IPS-20b (cell line): ENCODE measurements around the gene TEKT2.

ENCODE experiments used
- H3K27ac ChIP-seq: one replicate; pipeline ENCODE4 v1.5.1; 2013; ENCODE audit warnings: low read length
- H3K27me3 ChIP-seq: 2 replicates; pipeline ENCODE4 v1.6.1; 2013; ENCODE audit warnings: mild to moderate bottlenecking, low read length, inconsistent platforms; ENCODE audit not compliant: insufficient read depth
- H3K36me3 ChIP-seq: 2 replicates; pipeline ENCODE4 v1.6.1; 2013; ENCODE audit warnings: low read depth, mild to moderate bottlenecking, inconsistent platforms, low read length, moderate library complexity; ENCODE audit not compliant: insufficient read depth
- H3K4me1 ChIP-seq: 2 replicates; pipeline ENCODE4 v1.6.1; 2013; ENCODE audit warnings: mild to moderate bottlenecking, control low read depth, inconsistent platforms, low read length, moderate library complexity; ENCODE audit not compliant: insufficient read depth
- H3K4me3 ChIP-seq: 2 replicates; pipeline ENCODE4 v1.5.1; 2013; ENCODE audit warnings: mild to moderate bottlenecking, low read length, inconsistent platforms
- H3K9ac ChIP-seq: 2 replicates; pipeline ENCODE4 v1.6.1; 2013; ENCODE audit warnings: low read depth, mild to moderate bottlenecking, inconsistent platforms, low read length, moderate library complexity
- H3K9me3 ChIP-seq: 2 replicates; pipeline ENCODE4 v1.6.1; 2013; ENCODE audit warnings: mild to moderate bottlenecking, low read depth, low read length, inconsistent platforms; ENCODE audit not compliant: insufficient read depth

TEKT2 gene

DNA sequence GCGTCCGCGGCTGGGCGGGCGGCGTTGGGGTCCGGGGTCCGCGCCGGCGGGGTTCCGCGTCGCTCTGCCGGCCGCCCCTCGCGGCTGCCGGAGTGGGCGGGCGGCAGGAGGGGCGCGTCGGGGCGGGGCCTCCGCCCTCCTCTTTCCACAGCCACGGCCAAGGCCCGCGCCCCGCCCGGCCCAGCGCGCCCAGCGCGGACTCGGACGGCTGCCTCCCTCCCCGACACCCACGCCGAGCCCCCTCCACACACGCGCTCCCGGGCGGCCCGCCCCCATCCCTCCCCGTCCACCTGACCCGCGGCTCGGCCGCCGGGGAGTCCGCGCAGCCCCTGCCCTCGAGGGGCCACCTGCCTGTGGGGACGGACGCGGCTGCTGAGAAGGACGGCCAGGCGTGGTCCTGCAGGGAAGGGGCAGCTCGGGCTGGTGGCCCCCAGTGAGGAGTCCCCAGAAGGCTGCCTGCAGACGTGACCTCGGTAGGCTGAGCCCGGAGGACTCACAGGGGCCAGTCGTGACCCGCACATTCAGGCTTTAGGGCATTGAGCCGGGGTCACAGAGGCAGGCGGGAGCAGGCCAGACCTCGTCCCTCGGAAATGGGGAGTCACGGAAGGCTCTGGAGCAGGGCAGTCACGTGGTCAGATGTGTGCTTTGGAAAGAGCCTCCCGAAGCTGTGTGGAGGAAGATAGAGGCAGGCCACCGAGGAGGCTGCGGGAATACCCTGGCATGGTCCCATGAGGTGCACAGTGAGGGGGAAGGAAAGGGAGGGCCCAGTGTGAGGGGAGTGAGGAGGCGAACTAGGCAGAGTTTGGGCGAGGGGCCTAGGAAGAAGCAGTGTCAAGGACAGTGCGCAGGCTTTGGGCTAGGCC lies 41.5 kb downstream of the TEKT2 start, which contains the start of gene COL8A2:
Gene COL8A2, minus strand, starts transcription at position 94 of the 863 bp plus-strand sequence. CDS start 24,980 bp downstream, outside the sequence.
- H3K27ac ChIP-seq, result no peak within 1 kb of the TSS
- peak within 1 kb of the TSS; percentile 53; the same call in 1 of the 2 replicates for H3K4me3 ChIP-seq
- H3K27me3 ChIP-seq, result peaks cover 49% of the 10 kb centered on the region
- no peak within 1 kb of the TSS for H3K9ac ChIP-seq
- no peaks in the 10 kb centered on the region for H3K4me1 ChIP-seq
- no peaks in the 10 kb centered on the region for H3K36me3 ChIP-seq
- no peaks in the 10 kb centered on the region for H3K9me3 ChIP-seq

DNA sequence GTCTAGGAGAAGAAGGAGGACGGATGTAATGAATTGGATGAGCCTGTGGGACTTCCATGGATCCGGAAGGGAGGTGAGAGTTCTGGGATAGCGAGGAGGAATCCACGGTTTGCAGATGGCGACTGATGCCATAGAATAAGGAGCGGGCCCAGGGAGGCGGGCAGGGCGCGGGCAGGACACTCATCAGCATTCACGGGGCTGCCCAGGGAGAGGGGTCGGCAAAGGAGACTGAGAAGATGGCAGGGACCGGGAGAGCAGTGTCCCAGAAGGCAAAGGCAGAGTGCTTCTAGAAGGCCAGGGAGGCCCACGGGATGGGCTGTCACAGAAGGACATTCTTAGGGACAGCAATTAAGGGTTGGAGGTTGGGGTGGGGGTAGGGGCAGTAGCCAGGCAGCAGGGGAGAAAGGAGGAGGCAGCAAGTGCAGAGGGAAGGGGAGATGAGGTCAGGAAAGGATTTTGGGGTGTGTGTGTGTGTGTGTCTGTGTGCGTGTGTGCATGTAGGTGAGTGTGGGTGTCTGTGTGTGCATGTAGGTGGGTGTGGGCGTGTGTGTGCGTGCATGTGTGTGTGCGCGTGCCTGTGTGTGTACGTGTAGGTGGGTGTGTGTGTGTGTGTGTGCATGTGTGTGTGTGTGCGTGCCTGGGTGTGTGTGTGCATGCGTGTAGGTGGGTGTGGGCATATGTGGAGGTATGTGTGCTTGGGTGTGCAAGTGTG lies 42.3 kb downstream of the TEKT2 start:
- H3K36me3 ChIP-seq, result no peaks in the 10 kb centered on the region
- H3K4me1 ChIP-seq, result no peaks in the 10 kb centered on the region
- no peak overlapping the region for H3K27ac ChIP-seq
- peaks cover 49% of the 10 kb centered on the region for H3K27me3 ChIP-seq
- H3K9me3 ChIP-seq, result no peaks in the 10 kb centered on the region
- H3K9ac ChIP-seq, result no peak overlapping the region
- no peak overlapping the region for H3K4me3 ChIP-seq

DNA sequence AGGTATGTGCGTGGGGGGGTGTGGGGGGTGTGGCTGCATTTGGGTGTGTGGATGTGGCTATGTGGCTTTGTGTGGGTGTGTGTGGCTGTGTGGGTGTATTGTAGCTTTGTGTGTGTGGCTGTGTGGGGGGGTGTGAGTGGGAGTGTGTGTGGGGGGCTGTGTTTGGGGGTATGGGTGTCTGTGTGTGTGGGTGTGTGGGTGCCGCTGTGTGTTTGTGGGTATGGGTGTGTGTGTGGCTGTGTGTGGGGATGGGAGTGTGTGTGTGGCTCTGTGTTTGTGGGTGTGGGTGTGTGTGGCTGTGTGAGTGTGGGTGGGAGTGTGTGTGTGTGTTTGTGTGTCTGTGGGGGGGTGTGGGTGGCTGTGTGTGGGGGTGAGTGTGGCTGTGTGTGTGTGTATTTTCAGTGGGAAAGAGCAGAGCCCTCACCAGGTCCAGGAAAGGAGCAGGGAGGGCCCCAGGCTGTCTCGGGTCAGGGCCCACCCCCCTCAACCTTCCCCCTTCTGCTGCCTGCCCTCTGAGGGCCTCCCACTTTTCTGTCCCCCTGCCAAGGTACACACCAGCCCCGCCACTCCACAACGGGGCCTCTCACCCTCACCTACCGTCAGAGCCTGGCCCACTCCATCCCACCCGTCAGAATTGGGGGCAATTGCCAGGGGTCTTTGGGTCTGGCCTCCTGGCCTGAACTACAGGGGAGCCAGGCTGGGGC lies 43.1 kb downstream of the TEKT2 start:
- Histone ChIP-seq H3K9ac (no peak overlapping the region), H3K27ac (no peak overlapping the region), H3K36me3 (no peaks in the 10 kb centered on the region), H3K4me3 (no peak overlapping the region), H3K27me3 (peaks cover 47% of the 10 kb centered on the region), H3K9me3 (no peaks in the 10 kb centered on the region), H3K4me1 (no peaks in the 10 kb centered on the region)

DNA sequence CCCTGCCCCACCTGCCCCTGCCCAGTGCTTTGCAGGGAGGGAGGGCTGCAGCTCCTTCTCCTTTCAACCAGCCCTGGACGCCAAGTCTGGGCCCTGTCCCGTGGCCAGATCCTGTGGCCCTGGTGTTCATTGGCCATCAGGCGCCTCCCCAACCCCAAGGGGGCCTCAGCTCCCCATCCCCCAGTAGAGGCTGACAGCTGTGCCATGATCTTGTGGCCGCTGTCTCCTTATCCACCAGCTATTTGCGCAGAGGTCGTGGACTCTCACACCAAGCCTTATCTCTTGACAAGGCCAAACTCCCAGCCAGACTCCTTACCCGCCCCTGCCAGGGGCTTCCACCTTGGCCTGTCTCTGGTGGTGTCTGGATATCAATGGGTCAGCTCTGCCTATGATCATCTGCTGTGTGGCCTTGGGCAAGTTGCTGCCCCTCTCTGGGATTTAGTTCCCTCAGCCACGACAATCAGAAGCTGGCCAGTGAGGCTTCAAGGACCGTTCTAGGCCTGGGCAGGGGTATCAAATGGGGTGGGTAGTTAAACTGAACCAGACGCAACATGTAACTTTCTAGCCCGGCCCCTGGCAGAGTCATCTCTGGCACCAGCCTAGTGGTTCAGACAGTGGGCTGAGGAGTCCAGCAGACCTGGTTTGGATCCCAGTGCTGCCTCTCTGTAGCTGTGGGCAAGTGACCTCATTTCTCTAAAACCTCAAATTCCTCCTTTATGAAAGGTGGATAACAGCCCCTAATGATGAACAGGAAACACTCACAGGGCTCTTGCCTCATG lies 44.4 kb downstream of the TEKT2 start:
- Histone ChIP-seq H3K27me3 (peaks cover 33% of the 10 kb centered on the region), H3K36me3 (no peaks in the 10 kb centered on the region), H3K27ac (no peak overlapping the region), H3K4me1 (no peaks in the 10 kb centered on the region), H3K9me3 (no peaks in the 10 kb centered on the region), H3K9ac (no peak overlapping the region), H3K4me3 (no peak overlapping the region)

DNA sequence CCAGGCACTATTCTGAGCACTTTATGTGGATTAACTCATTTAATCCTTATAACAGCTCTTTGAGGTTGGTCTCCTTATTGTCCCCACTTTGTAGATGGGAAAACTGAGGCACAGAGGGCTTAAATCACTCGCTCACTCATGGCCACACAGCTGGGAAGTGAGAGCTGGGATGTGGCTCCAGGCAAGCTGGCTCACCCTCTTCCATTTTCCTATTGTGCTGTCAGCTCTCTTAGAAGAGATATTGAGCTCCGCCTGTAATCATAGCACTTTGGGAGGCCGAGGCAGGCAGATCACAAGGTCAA lies 45.0 kb downstream of the TEKT2 start:
- H3K4me3 ChIP-seq, result no peak overlapping the region
- H3K9ac ChIP-seq, result no peak overlapping the region
- no peaks in the 10 kb centered on the region for H3K9me3 ChIP-seq
- no peaks in the 10 kb centered on the region for H3K4me1 ChIP-seq
- H3K27ac ChIP-seq, result no peak overlapping the region
- peaks cover 28% of the 10 kb centered on the region for H3K27me3 ChIP-seq
- no peaks in the 10 kb centered on the region for H3K36me3 ChIP-seq

DNA sequence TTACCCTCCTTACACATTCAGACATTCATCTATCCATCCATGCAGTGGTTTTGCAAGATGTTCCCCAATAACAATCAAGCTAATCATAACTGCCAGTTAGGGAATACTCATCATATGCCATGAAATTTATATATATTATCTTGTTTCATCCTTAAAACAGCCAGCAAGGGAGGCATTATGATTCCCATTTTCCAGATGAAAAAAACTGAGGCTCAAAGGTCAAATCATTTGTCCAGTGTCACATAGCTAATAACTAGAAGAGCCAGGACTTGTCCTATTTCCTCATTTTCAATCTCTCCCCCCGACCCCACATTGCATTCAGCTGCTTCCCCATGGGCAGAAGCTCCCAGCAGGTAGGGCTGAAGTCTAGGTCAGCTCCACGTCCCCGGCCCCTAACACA lies 48.1 kb downstream of the TEKT2 start:
- Histone ChIP-seq H3K4me3 (no peak overlapping the region), H3K36me3 (peaks cover 12% of the 10 kb centered on the region), H3K27me3 (no peaks in the 10 kb centered on the region), H3K27ac (no peak overlapping the region), H3K9me3 (no peaks in the 10 kb centered on the region), H3K4me1 (no peaks in the 10 kb centered on the region), H3K9ac (no peak overlapping the region)

DNA sequence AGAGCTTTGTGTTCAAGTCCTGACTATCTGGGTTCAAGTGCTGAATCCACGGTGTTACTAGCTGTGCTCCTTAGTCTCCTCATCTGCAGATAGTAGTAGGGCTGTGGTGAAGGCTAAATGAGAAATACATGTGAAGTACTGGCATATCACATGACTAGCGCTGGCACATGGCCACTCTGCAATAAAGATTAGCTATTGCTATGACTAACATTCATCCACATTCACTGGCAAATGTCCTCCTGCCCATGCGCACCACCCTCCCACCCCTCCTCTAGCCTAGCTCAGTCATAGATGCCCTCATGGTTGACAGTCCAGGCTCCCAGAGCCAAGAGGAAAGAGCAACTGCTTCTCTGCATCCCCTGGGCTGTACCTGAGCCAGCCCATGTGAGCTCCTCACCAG lies 49.6 kb downstream of the TEKT2 start:
- Histone ChIP-seq H3K4me3 (no peak overlapping the region), H3K4me1 (no peaks in the 10 kb centered on the region), H3K9me3 (no peaks in the 10 kb centered on the region), H3K27ac (no peak overlapping the region), H3K9ac (no peak overlapping the region), H3K27me3 (no peaks in the 10 kb centered on the region), H3K36me3 (peaks cover 24% of the 10 kb centered on the region)

DNA sequence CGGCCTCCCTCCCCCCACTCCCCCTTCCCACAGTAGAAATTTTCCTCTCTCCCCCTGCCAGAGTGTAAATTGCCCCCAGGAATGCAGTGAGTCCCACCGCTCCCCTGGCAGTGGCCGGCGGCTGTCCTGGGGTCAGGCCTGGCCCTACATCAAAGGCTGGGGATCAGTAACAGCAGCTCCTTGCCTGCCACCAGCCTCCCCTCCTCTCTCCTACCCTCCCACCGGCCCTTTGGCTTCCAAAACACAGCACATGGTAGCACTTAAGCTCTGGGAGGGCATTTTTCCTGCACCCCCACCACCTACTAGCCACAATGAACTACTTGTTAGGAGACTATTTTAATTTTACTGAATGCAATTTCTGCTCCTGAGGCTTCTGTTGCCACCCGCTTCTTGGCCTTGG lies 50.1 kb downstream of the TEKT2 start:
- no peak overlapping the region for H3K9ac ChIP-seq
- no peak overlapping the region for H3K27ac ChIP-seq

DNA sequence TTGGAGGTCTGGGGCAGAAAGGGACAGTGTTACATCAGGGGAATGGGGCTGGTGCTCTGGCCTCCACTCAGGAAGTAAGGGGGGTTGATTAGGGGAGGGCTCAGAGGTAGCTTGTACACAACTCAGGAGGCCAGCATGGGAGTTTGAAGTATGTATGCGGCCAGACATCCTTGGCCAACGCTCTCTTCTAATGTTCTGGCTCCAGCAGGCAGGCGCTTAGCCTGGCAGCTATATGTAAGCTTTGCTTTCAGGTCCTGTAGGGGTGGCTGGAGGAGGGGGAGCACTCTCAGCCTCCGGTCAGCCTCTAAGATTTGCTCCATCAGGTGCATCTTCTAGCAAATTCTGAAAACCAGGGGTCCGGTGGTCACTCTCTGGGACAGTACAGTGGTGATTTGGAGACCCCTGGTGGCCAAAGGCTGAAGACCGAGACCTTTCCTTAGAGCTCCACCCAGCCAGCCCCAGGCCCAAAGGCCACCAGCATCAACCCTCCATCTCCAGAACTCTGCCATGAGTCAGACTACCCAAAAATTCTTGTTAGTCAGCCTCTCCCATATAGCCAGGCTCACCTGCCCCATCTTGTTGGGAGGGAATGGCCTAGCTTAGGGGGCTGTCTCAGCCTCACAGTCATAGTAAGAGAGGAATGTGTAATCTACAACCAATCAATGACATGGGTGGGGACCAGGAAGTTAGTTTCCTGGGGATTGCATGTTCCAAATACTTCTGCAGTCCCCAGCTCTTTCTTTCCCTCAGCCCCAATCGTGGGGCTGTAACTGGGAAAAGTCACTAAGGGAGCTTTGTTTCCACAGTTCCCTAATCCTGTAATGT lies 50.8 kb downstream of the TEKT2 start:
- Histone ChIP-seq H3K27ac (no peak overlapping the region), H3K4me1 (no peaks in the 10 kb centered on the region), H3K4me3 (no peak overlapping the region), H3K27me3 (no peaks in the 10 kb centered on the region), H3K9ac (no peak overlapping the region), H3K9me3 (no peaks in the 10 kb centered on the region), H3K36me3 (peaks cover 32% of the 10 kb centered on the region)

More for the DNA sequence above, 50.1 kb downstream of the TEKT2 start:
- Histone ChIP-seq H3K27me3 (no peaks in the 10 kb centered on the region), H3K36me3 (peaks cover 27% of the 10 kb centered on the region), H3K4me3 (no peak overlapping the region), H3K4me1 (no peaks in the 10 kb centered on the region), H3K9me3 (no peaks in the 10 kb centered on the region)

DNA sequence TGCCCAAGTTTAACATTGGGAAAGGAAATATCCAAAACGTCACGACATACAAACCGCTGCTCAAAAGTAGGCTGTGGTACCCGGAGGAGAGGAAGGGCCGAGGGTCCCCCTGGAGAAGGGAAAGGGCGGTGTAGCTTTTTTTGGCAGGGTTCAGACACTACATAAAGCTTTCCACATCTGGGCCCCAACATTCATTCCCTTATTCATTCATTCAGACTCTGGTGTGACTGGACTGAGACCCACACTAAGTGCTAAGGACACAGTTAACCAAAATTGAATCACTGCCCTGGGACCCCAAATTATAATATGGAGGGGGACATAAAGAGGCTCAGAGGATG lies 51.4 kb downstream of the TEKT2 start:
- Histone ChIP-seq H3K4me1 (no peaks in the 10 kb centered on the region), H3K27ac (no peak overlapping the region), H3K9ac (no peak overlapping the region), H3K9me3 (no peaks in the 10 kb centered on the region), H3K27me3 (no peaks in the 10 kb centered on the region), H3K4me3 (no peak overlapping the region), H3K36me3 (peaks cover 34% of the 10 kb centered on the region)

DNA sequence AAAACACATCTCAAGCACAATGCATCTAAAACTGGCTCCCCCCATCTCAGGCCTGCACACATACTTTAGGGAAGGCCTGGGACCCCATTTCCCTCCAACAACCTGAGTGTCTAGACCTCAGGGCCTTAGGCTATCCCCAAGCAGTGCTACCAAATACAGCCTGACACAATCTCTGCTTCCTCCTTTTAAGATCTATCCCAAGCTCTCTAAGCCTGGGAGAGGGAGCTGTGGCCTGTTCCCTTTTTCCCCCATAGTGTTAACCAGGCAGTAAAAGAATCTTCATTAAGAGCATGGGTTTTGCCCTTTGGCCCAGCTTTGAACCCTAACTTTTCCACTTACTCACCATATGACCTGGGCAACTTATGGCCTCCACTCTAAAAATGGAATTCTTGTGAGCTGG lies 51.9 kb downstream of the TEKT2 start:
- no peaks in the 10 kb centered on the region for H3K27me3 ChIP-seq
- no peak overlapping the region for H3K4me3 ChIP-seq
- H3K36me3 ChIP-seq, result peaks cover 34% of the 10 kb centered on the region
- H3K9me3 ChIP-seq, result no peaks in the 10 kb centered on the region
- no peak overlapping the region for H3K27ac ChIP-seq
- no peak overlapping the region for H3K9ac ChIP-seq
- H3K4me1 ChIP-seq, result no peaks in the 10 kb centered on the region
